ENCODE measurements around the gene NPIPA1.
"Not testable (repeated sequence)": the region's sequence is repeated elsewhere in the genome, so short reads cannot be mapped to it uniquely, and the experiment has no call there.

DNA sequence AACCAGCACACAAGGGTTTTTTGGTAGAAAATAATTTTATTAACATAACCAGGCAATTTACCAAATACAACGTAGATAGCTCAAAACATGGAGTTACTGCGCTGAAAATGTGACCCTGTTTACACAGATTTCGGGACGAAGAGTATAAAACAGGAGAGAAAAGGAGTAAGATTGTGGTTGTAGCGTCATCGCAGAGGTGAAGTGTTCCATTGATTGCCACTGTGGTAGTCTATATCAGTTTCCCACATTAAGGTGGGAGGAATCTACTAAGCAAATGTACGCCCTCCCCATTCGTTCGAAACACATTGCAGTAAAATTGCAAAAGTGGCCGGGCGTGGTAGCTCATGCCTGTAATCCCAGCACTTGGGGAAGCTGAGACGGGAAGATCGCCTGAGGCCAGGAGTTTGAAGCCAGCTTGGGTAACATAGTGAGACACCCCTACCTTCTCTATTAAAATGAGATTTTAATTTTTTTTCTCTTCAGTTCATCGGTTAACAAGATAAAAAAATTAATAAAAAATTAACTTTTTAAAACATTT lies 36.6 kb downstream of the NPIPA1 start:
- TF ChIP-seq, protein P1, sequence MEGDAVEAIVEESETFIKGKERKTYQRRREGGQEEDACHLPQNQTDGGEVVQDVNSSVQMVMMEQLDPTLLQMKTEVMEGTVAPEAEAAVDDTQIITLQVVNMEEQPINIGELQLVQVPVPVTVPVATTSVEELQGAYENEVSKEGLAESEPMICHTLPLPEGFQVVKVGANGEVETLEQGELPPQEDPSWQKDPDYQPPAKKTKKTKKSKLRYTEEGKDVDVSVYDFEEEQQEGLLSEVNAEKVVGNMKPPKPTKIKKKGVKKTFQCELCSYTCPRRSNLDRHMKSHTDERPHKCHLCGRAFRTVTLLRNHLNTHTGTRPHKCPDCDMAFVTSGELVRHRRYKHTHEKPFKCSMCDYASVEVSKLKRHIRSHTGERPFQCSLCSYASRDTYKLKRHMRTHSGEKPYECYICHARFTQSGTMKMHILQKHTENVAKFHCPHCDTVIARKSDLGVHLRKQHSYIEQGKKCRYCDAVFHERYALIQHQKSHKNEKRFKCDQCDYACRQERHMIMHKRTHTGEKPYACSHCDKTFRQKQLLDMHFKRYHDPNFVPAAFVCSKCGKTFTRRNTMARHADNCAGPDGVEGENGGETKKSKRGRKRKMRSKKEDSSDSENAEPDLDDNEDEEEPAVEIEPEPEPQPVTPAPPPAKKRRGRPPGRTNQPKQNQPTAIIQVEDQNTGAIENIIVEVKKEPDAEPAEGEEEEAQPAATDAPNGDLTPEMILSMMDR (IDR thresholded peaks at IDR 0.05) = not testable (repeated sequence)
- not testable (repeated sequence) for TF ChIP-seq POLR2A (IDR thresholded peaks at IDR 0.05)

Data from ovary (tissue), 3 donors.